ENCODE measurements around the gene ZNF506. TPM values are rescaled to one million over a fixed set of nuclear protein-coding genes. Genes with fewer than 3 reads are reported as not detected.
"Not testable (repeated sequence)": the region's sequence is repeated elsewhere in the genome, so short reads cannot be mapped to it uniquely, and the experiment has no call there.

The ZNF506 gene
- total and polyA plus RNA-seq, 2 experiments from 2014 or later, result 9.9 to 47.1 TPM

GRCh38 chr19:19782783-19783182 is 38.8 kb downstream of the ZNF506 start:
- 95% methylated on average over 2 of the region's 2 CpGs for WGBS (ENCODE audit: low lambda C conversion rate, missing lambda C conversion rate)
- Histone ChIP-seq H3K4me3 (no peak overlapping the region), H2AFZ (no peak overlapping the region), H3K4me2 (no peak overlapping the region), H3K36me3 (replicated peaks; ENCODE audit: insufficient read depth, low read depth) (no peaks in the 10 kb centered on the region), H4K20me1 (ENCODE audit: insufficient read depth, poor library complexity, severe bottlenecking) (no peaks in the 10 kb centered on the region), H3K4me1 (ENCODE audit: insufficient read depth) (no peaks in the 10 kb centered on the region), H3K9me3 (ENCODE audit: low read depth) (no peaks in the 10 kb centered on the region), H3K27ac (no peak overlapping the region), H3K79me2 (peaks cover 33% of the 10 kb centered on the region), H3K9me2 (replicated peaks; ENCODE audit: insufficient read depth) (no peaks in the 10 kb centered on the region), H3K27me3 (no peaks in the 10 kb centered on the region)
- TF ChIP-seq EZH2 (IDR thresholded peaks at IDR 0.05; ENCODE audit: borderline replicate concordance) (no peak), EZH2phosphoT487 (IDR thresholded peaks at IDR 0.05; ENCODE audit: low read depth, severe bottlenecking, unreplicated experiment) (no peak), CTCF (IDR thresholded peaks at IDR 0.05; ENCODE audit: poor library complexity) (no peak)
- no peak for DNase-seq (ENCODE audit: low spot score)

GRCh38 chr19:19781791-19782190 is 39.8 kb downstream of the ZNF506 start:
- not testable (repeated sequence) for H3K4me3 ChIP-seq; DNase-seq (ENCODE audit: low spot score); H2AFZ ChIP-seq; H3K9me3 ChIP-seq (ENCODE audit: low read depth); H3K9me2 ChIP-seq (replicated peaks; ENCODE audit: insufficient read depth); H3K36me3 ChIP-seq (replicated peaks; ENCODE audit: insufficient read depth, low read depth); H3K27ac ChIP-seq; H3K27me3 ChIP-seq; H4K20me1 ChIP-seq (ENCODE audit: insufficient read depth, poor library complexity, severe bottlenecking); H3K4me2 ChIP-seq; H3K4me1 ChIP-seq (ENCODE audit: insufficient read depth)
- WGBS (ENCODE audit: low lambda C conversion rate, missing lambda C conversion rate), result 96% methylated on average over 6 of the region's 6 CpGs
- peaks cover 42% of the 10 kb centered on the region for H3K79me2 ChIP-seq

- 96% methylated on average over 2 of the region's 2 CpGs for WGBS (ENCODE audit: low lambda C conversion rate, missing lambda C conversion rate)
- H3K4me1 ChIP-seq (ENCODE audit: insufficient read depth), result peaks cover 6% of the 10 kb centered on the region
- no peaks in the 10 kb centered on the region for H3K36me3 ChIP-seq (replicated peaks; ENCODE audit: insufficient read depth, low read depth)
- H3K79me2 ChIP-seq, result peaks cover 42% of the 10 kb centered on the region
- DNase-seq (ENCODE audit: low spot score), result no peak
- H3K9me2 ChIP-seq (replicated peaks; ENCODE audit: insufficient read depth), result no peaks in the 10 kb centered on the region
- no peaks in the 10 kb centered on the region for H3K27me3 ChIP-seq
- no peak overlapping the region for H3K27ac ChIP-seq
- H4K20me1 ChIP-seq (ENCODE audit: insufficient read depth, poor library complexity, severe bottlenecking), result no peaks in the 10 kb centered on the region
- H3K4me2 ChIP-seq, result peak overlapping the region; percentile 89
- H3K9me3 ChIP-seq (ENCODE audit: low read depth), result no peaks in the 10 kb centered on the region
- no peak overlapping the region for H2AFZ ChIP-seq
- TF ChIP-seq EZH2phosphoT487 (IDR thresholded peaks at IDR 0.05; ENCODE audit: low read depth, severe bottlenecking, unreplicated experiment) (no peak), EZH2 (IDR thresholded peaks at IDR 0.05; ENCODE audit: borderline replicate concordance) (no peak), CTCF (IDR thresholded peaks at IDR 0.05; ENCODE audit: poor library complexity) (no peak)
- H3K4me3 ChIP-seq, result no peak overlapping the region
These were observed 42.9 kb downstream of the ZNF506 start for GRCh38 chr19:19778666-19779065.

DNA sequence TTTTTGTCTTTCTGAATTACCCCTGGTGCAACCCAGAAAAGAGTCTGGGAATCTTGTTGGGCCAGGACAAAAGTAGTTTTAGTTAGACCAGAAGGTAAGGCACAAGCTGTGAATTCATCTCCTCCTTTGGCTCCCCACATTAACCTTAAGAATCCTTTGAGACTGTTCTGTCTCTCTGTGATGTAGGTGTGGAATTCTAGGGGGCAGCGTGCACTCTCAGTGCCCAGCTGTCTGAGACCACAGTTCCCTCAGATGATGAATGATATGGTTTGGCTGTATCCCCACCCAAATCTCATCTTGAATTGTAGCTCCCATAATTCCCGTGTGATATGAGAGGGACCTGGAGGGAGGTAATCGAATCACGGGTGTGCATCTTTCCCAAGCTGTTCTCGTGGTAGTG is 43.9 kb downstream of the ZNF506 start:
- peaks cover 6% of the 10 kb centered on the region for H3K4me1 ChIP-seq (ENCODE audit: insufficient read depth)
- H3K9me3 ChIP-seq (ENCODE audit: low read depth), result no peaks in the 10 kb centered on the region
- no peak overlapping the region for H3K27ac ChIP-seq
- no peaks in the 10 kb centered on the region for H3K27me3 ChIP-seq
- peak overlapping the region; percentile 89 for H3K4me2 ChIP-seq
- no peaks in the 10 kb centered on the region for H3K9me2 ChIP-seq (replicated peaks; ENCODE audit: insufficient read depth)
- H2AFZ ChIP-seq, result no peak overlapping the region
- peak overlapping the region; percentile 37 for H3K4me3 ChIP-seq
- DNase-seq (ENCODE audit: low spot score), result no peak
- H4K20me1 ChIP-seq (ENCODE audit: insufficient read depth, poor library complexity, severe bottlenecking), result no peaks in the 10 kb centered on the region
- H3K36me3 ChIP-seq (replicated peaks; ENCODE audit: insufficient read depth, low read depth), result no peaks in the 10 kb centered on the region
- H3K79me2 ChIP-seq, result peaks cover 42% of the 10 kb centered on the region
- TF ChIP-seq CTCF (IDR thresholded peaks at IDR 0.05; ENCODE audit: poor library complexity), result no peak
- no peak for TF ChIP-seq EZH2 (IDR thresholded peaks at IDR 0.05; ENCODE audit: borderline replicate concordance)
- WGBS (ENCODE audit: low lambda C conversion rate, missing lambda C conversion rate), result 90% methylated on average over 5 of the region's 5 CpGs
